HepG2 (cell line): ENCODE measurements around the gene CALD1.

Source experiments
- CREB1 ChIP-seq, 2 experiments: fragments of 450-650 bp in 1 of 2; IDR thresholded peaks; 2 replicates each; pipeline ENCODE4 v1.6.1; 2016 to 2017; ENCODE audit warnings: control low read depth in 1 of 2, mild to moderate bottlenecking in 1 of 2, missing compliant biosample characterization in 1 of 2, missing genetic modification characterization in 1 of 2
- CTCF ChIP-seq: sonication (generic); formaldehyde crosslinking; IDR thresholded peaks from 2 replicates; pipeline ENCODE4 v1.5.0; 2020; ENCODE audit warnings: mild to moderate bottlenecking, missing genetic modification reagents, moderate library complexity
- SUZ12 ChIP-seq: fragments of 150-350 bp; IDR thresholded peaks from 2 replicates; pipeline ENCODE4 v1.6.1; 2014; ENCODE audit warnings: low read depth, low read length
- YY1 ChIP-seq: IDR thresholded peaks from 2 replicates; pipeline ENCODE4 v1.6.1; 2011; ENCODE audit warnings: low read length, low read depth, moderate library complexity, mild to moderate bottlenecking; ENCODE audit not compliant: insufficient read depth, insufficient replicate concordance
- ZBTB33 ChIP-seq: sonication (generic); formaldehyde crosslinking; IDR thresholded peaks from 2 replicates; pipeline ENCODE4 v1.4.0; 2020; ENCODE audit warnings: missing genetic modification reagents
- ZNF670 ChIP-seq: sonication (generic); formaldehyde crosslinking; IDR thresholded peaks from 2 replicates; pipeline ENCODE4 v1.8.0; 2022; ENCODE audit warnings: mild to moderate bottlenecking, missing genetic modification reagents, borderline replicate concordance

- TF ChIP-seq CTCF = no peak
- TF ChIP-seq CREB1 (IDR thresholded peaks at IDR 0.05) = no peak
- no peak for TF ChIP-seq CREB1 (CRISPR knock-in tag; IDR thresholded peaks at IDR 0.05)
- no peak for TF ChIP-seq ZNF670
- no peak for TF ChIP-seq YY1
- TF ChIP-seq ZBTB33 = no peak
- no peak for TF ChIP-seq SUZ12
These were observed 147.0 kb downstream of the CALD1 start for GRCh38 chr7:134926396-134926795.
